ENCODE measurements around the gene RIPOR2.
"Not testable (repeated sequence)": the region's sequence is repeated elsewhere in the genome, so short reads cannot be mapped to it uniquely, and the experiment has no call there.

DNA sequence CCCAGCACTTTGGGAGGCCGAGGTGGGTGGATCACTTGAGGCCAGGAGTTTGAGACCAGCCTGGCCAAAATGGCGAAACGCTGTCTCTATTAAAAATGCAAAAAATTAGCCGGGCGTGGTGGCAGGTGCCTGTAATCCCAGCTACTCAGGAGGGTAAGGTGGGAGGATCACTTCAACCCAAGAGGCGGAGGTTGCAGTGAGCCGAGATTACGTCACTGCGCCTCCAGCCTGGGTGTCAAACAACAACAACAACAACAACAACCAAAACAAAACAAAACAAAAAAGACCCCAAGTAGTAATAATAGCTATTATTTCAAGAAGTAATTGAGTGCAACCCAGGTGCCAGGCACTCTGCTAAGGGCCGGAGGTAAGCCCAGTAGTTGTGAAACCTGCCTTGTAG, 21.7 kb downstream of the RIPOR2 start:
- TF ChIP-seq, protein P1, sequence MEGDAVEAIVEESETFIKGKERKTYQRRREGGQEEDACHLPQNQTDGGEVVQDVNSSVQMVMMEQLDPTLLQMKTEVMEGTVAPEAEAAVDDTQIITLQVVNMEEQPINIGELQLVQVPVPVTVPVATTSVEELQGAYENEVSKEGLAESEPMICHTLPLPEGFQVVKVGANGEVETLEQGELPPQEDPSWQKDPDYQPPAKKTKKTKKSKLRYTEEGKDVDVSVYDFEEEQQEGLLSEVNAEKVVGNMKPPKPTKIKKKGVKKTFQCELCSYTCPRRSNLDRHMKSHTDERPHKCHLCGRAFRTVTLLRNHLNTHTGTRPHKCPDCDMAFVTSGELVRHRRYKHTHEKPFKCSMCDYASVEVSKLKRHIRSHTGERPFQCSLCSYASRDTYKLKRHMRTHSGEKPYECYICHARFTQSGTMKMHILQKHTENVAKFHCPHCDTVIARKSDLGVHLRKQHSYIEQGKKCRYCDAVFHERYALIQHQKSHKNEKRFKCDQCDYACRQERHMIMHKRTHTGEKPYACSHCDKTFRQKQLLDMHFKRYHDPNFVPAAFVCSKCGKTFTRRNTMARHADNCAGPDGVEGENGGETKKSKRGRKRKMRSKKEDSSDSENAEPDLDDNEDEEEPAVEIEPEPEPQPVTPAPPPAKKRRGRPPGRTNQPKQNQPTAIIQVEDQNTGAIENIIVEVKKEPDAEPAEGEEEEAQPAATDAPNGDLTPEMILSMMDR (IDR thresholded peaks at IDR 0.05; ENCODE audit: extremely low read depth in 1 of 2, insufficient read depth in 1 of 2, low read depth in 1 of 2, low read length in 2 of 2), result not testable (repeated sequence)
- TF ChIP-seq POLR2A (IDR thresholded peaks at IDR 0.05; ENCODE audit: low read depth, low read length), result not testable (repeated sequence)

Measured in endothelial cell of umbilical vein (primary cell).